SK-N-SH (cell line): ENCODE measurements around the gene IFNA16. TPM values are rescaled to one million over a fixed set of nuclear protein-coding genes. Genes with fewer than 3 reads are reported as not detected.
"Not testable (repeated sequence)": the region's sequence is repeated elsewhere in the genome, so short reads cannot be mapped to it uniquely, and the experiment has no call there.

Source experiments
- CTCF ChIA-PET: fragments of 300-600, 350-600 bp; formaldehyde crosslinking; extraction: SDS; loops from one replicate; lab custom pipeline; 2021; lab: Yijun Ruan, JAX
- POLR2A ChIA-PET: fragments of 350-600 bp; sonication (Branson Sonifier 250); formaldehyde crosslinking; extraction: SDS; loops from one replicate; lab custom pipeline; 2020; ENCODE audit warnings: antibody characterized with exemption, inconsistent platforms; lab: Yijun Ruan, JAX
- DNase-seq: peaks from one replicate; pipeline ENCODE4 v3.0.0; 2012
- H2AFZ ChIP-seq: fragments of 200-600 bp; sonication (generic); 2 replicates; pipeline ENCODE4 v1.8.1; 2016; ENCODE audit warnings: antibody characterized with exemption, mild to moderate bottlenecking, low read depth
- H3F3A ChIP-seq: fragments of 200-600 bp; sonication (generic); replicated peaks from 2 replicates; pipeline ENCODE3; 2016; ENCODE audit warnings: antibody characterized with exemption, mild to moderate bottlenecking; ENCODE audit not compliant: insufficient read depth
- H3K27ac ChIP-seq, 2 experiments: fragments of 200-500 bp in 1 of 2; fragments of 200-600 bp in 1 of 2; sonication (Bioruptor generic) in 1 of 2; sonication (generic), shearing (Covaris generic) in 1 of 2; 2 replicates each; pipeline versions ENCODE4 v1.5.1 to v1.6.1; 2014 to 2016; ENCODE audit warnings: low read depth in 2 of 2, inconsistent platforms in 1 of 2, low read length in 1 of 2, mild to moderate bottlenecking in 1 of 2, mixed read lengths in 1 of 2
- H3K27me3 ChIP-seq: fragments of 200-600 bp; sonication (generic), shearing (Covaris generic); 2 replicates; pipeline ENCODE4 v1.6.1; 2016; ENCODE audit warnings: mixed run types; ENCODE audit not compliant: insufficient read depth
- H3K36me3 ChIP-seq, 2 experiments: fragments of 200-500 bp in 1 of 2; fragments of 200-600 bp in 1 of 2; sonication (Bioruptor generic) in 1 of 2; sonication (generic) in 1 of 2; replicated peaks in 1 of 2; 2 replicates each; pipeline versions ENCODE3 to v1.5.1; 2014 to 2016; ENCODE audit warnings: low read length in 1 of 2, mild to moderate bottlenecking in 1 of 2; ENCODE audit not compliant: insufficient read depth in 2 of 2, control insufficient read depth in 1 of 2
- H3K4me1 ChIP-seq, 2 experiments: fragments of 200-500 bp in 1 of 2; fragments of 200-600 bp in 1 of 2; sonication (Bioruptor generic) in 1 of 2; sonication (generic), shearing (Covaris generic) in 1 of 2; 2 replicates each; pipeline versions ENCODE4 v1.5.1 to v1.6.1; 2014 to 2016; ENCODE audit warnings: low read depth in 1 of 2, low read length in 1 of 2, mixed run types in 1 of 2; ENCODE audit not compliant: insufficient read depth in 2 of 2, control insufficient read depth in 1 of 2
- H3K4me2 ChIP-seq: fragments of 200-600 bp; sonication (generic), shearing (Covaris generic); 2 replicates; pipeline ENCODE4 v1.6.1; 2017; ENCODE audit warnings: mixed run types
- H3K4me3 ChIP-seq, 2 experiments: fragments of 200-500 bp in 1 of 2; fragments of 200-600 bp in 1 of 2; sonication (Bioruptor generic) in 1 of 2; sonication (generic), shearing (Covaris generic) in 1 of 2; 2 replicates each; pipeline versions ENCODE4 v1.5.1 to v1.8.1; 2014 to 2016; ENCODE audit warnings: low read depth in 2 of 2, inconsistent platforms in 1 of 2, low read length in 1 of 2, mild to moderate bottlenecking in 1 of 2, mixed read lengths in 1 of 2, moderate library complexity in 1 of 2
- H3K79me2 ChIP-seq: fragments of 200-600 bp; sonication (generic); 2 replicates; pipeline ENCODE4 v1.8.1; 2017; ENCODE audit warnings: mild to moderate bottlenecking; ENCODE audit not compliant: insufficient read depth
- H3K9ac ChIP-seq: fragments of 200-600 bp; sonication (generic); 2 replicates; pipeline ENCODE4 v1.6.1; 2017; ENCODE audit warnings: mixed run types
- H3K9me2 ChIP-seq: fragments of 200-600 bp; sonication (generic); 2 replicates; pipeline ENCODE4 v1.6.1; 2017; ENCODE audit warnings: mixed run types
- H3K9me3 ChIP-seq: fragments of 200-600 bp; sonication (generic); 2 replicates; pipeline ENCODE4 v1.6.1; 2017; ENCODE audit warnings: mixed run types, mild to moderate bottlenecking, moderate library complexity
- H4K20me1 ChIP-seq: fragments of 200-600 bp; sonication (generic); 2 replicates; pipeline ENCODE4 v1.6.1; 2017; ENCODE audit warnings: mild to moderate bottlenecking, mixed run types; ENCODE audit not compliant: insufficient read depth
- CTCF ChIP-seq: fragments of 200-600 bp; sonication (generic); IDR thresholded peaks from 2 replicates; pipeline ENCODE4 v1.6.1; 2017; ENCODE audit warnings: antibody characterized with exemption, mild to moderate bottlenecking, moderate library complexity
- RAD21 ChIP-seq: IDR thresholded peaks from 2 replicates; pipeline ENCODE4 v1.6.1; 2012; ENCODE audit warnings: mild to moderate bottlenecking, low read length
- WGBS: methylation state at CpG from one replicate; pipeline ENCODE4 v1.1.6; 2017; ENCODE audit warnings: low lambda C conversion rate; 5-methylcytosine and 5-hydroxymethylcytosine counted together
- polyA plus RNA-seq, 3 experiments: library from polyadenylated mRNA; depleted of rRNA; stranded (reverse); fragments of >200 nt; gene quantifications; 2 replicates each; pipeline ENCODE4 v1.2.3, GENCODE V29; 2012

IFNA16 gene
- polyA plus RNA-seq, 1 of the 3 experiments (the other 2 are of a cell fraction), result not detected

GRCh38 chr9:21202105-21202504 lies 15.0 kb downstream of the IFNA16 start, which contains the start of gene IFNA7:
Gene IFNA7 (minus strand): TSS chr9:21202205. CDS start chr9:21202165, 40 bp downstream.
- H2AFZ ChIP-seq, H3K4me2 ChIP-seq, DNase-seq, H4K20me1 ChIP-seq, H3K4me1 ChIP-seq, H3K9me2 ChIP-seq, H3F3A ChIP-seq, H3K9me3 ChIP-seq, H3K27me3 ChIP-seq, H3K4me3 ChIP-seq, POLR2A ChIA-PET, H3K36me3 ChIP-seq, H3K79me2 ChIP-seq, H3K27ac ChIP-seq, H3K9ac ChIP-seq: not testable (repeated sequence)
- CTCF ChIA-PET, result interaction anchor here (1.4 kb wide), 1 partner anchor 194 kb away, joined by 3 read pairs; no protein-coding TSS in a partner anchor
- WGBS, result 4% methylated on average over 4 of the region's 4 CpGs

- TF ChIP-seq RAD21 (peak; percentile 51), CTCF (peak; percentile 64)
- H3K9me2 ChIP-seq, H3F3A ChIP-seq, H3K9ac ChIP-seq, H3K9me3 ChIP-seq, H3K36me3 ChIP-seq, H3K4me1 ChIP-seq, H3K79me2 ChIP-seq, H3K4me2 ChIP-seq, H3K27me3 ChIP-seq, H2AFZ ChIP-seq, H3K27ac ChIP-seq, H4K20me1 ChIP-seq, POLR2A ChIA-PET, DNase-seq: not testable (repeated sequence)
- CTCF ChIA-PET, result interaction anchor here (0.6 to 1.5 kb wide), 13 partner anchors 10 to 313 kb away, joined by 3 to 10 read pairs (median 3); partner anchors contain the start of gene IFNA10
- WGBS, result 7% methylated on average over 6 of the region's 6 CpGs
- peak overlapping the region in 1 of 2 experiments; percentile 44; a peak in 1 of 4 replicates for H3K4me3 ChIP-seq
These were observed 22.0 kb downstream of the IFNA16 start for GRCh38 chr9:21194867-21195776.

GRCh38 chr9:21187487-21187886 lies 29.6 kb downstream of the IFNA16 start, which contains the start of gene IFNA4:
Gene IFNA4 (minus strand): TSS chr9:21187587. CDS start chr9:21187531, 56 bp downstream.
- H3K79me2 ChIP-seq, H4K20me1 ChIP-seq, H2AFZ ChIP-seq, H3K36me3 ChIP-seq, CTCF ChIA-PET, H3K27me3 ChIP-seq, H3F3A ChIP-seq, H3K4me3 ChIP-seq, H3K27ac ChIP-seq, H3K4me2 ChIP-seq, H3K9ac ChIP-seq, H3K9me3 ChIP-seq, H3K9me2 ChIP-seq, DNase-seq, POLR2A ChIA-PET, H3K4me1 ChIP-seq: not testable (repeated sequence)
- 8% methylated on average over 3 of the region's 3 CpGs for WGBS
